Hepatocyte (in vitro differentiated cells): Measurements from ENCODE around the gene MACROH2A1. TPM values are rescaled to one million over a fixed set of nuclear protein-coding genes. Genes with fewer than 3 reads are reported as not detected.

ENCODE experiments used
- DNase-seq: peaks from one replicate; pipeline ENCODE4 v3.0.0-alpha.2; 2016; ENCODE audit warnings: low spot score
- H2AFZ ChIP-seq: fragments of 200-600 bp; sonication (generic); 2 replicates; pipeline ENCODE4 v1.6.0; 2016; ENCODE audit warnings: antibody characterized with exemption, mild to moderate bottlenecking
- H3K27ac ChIP-seq: fragments of 200-600 bp; sonication (generic); 2 replicates; pipeline ENCODE4 v1.5.1; 2016; ENCODE audit warnings: mild to moderate bottlenecking
- H3K27me3 ChIP-seq: fragments of 200-600 bp; sonication (generic); 2 replicates; pipeline ENCODE4 v1.6.1; 2016
- H3K36me3 ChIP-seq: fragments of 200-600 bp; sonication (generic); replicated peaks from 2 replicates; pipeline ENCODE4 v1.5.1; 2016; ENCODE audit warnings: low read depth; ENCODE audit not compliant: insufficient read depth
- H3K4me1 ChIP-seq: fragments of 200-600 bp; sonication (generic); 2 replicates; pipeline ENCODE4 v1.5.1; 2016; ENCODE audit warnings: mild to moderate bottlenecking, moderate library complexity; ENCODE audit not compliant: insufficient read depth
- H3K4me2 ChIP-seq: fragments of 200-600 bp; sonication (generic); 2 replicates; pipeline ENCODE4 v1.6.0; 2016
- H3K4me3 ChIP-seq: fragments of 200-600 bp; sonication (generic); 2 replicates; pipeline ENCODE4 v1.5.1; 2016; ENCODE audit warnings: mild to moderate bottlenecking
- H3K79me2 ChIP-seq: fragments of 200-600 bp; sonication (generic); 2 replicates; pipeline ENCODE4 v1.6.0; 2017; ENCODE audit warnings: mild to moderate bottlenecking
- H3K9me2 ChIP-seq: fragments of 200-600 bp; sonication (generic); replicated peaks from 2 replicates; pipeline ENCODE4 v1.6.0; 2017; ENCODE audit warnings: mild to moderate bottlenecking; ENCODE audit not compliant: insufficient read depth
- H3K9me3 ChIP-seq: fragments of 200-600 bp; sonication (generic); 2 replicates; pipeline ENCODE4 v1.5.1; 2016; ENCODE audit warnings: low read depth, mild to moderate bottlenecking
- H4K20me1 ChIP-seq: fragments of 200-600 bp; sonication (generic); 2 replicates; pipeline ENCODE4 v1.6.0; 2016; ENCODE audit warnings: mild to moderate bottlenecking; ENCODE audit not compliant: insufficient read depth, poor library complexity, severe bottlenecking
- CTCF ChIP-seq: fragments of 200-600 bp; sonication (generic); IDR thresholded peaks from 2 replicates; pipeline ENCODE4 v1.5.1; 2016; ENCODE audit warnings: antibody characterized with exemption, mild to moderate bottlenecking; ENCODE audit not compliant: poor library complexity
- EZH2 ChIP-seq: fragments of 200-600 bp; sonication (generic); IDR thresholded peaks from 2 replicates; pipeline ENCODE4 v1.6.1; 2016; ENCODE audit warnings: antibody characterized with exemption, mild to moderate bottlenecking, borderline replicate concordance
- EZH2phosphoT487 ChIP-seq: fragments of 200-600 bp; sonication (generic); IDR thresholded peaks from one replicate; pipeline ENCODE4 v1.6.1; 2018; ENCODE audit warnings: antibody characterized with exemption, mild to moderate bottlenecking, low read depth, moderate library complexity; ENCODE audit not compliant: unreplicated experiment, severe bottlenecking
- WGBS: methylation state at CpG from one replicate; pipeline ENCODE4 v1.1.6; 2016; ENCODE audit warnings: low lambda C conversion rate; ENCODE audit errors: missing lambda C conversion rate; 5-methylcytosine and 5-hydroxymethylcytosine counted together
- polyA plus RNA-seq: library from polyadenylated mRNA; unstranded; fragments of >200 nt; fragmentation: Nextera tagmentation; extraction: Ambion mirVana; gene quantifications from 2 replicates; pipeline ENCODE4 v1.2.1, GENCODE V29; 2016
- total RNA-seq: library from RNA; depleted of rRNA; stranded (reverse); fragments of >200 nt; gene quantifications from 2 replicates; pipeline ENCODE4 v1.2.3, GENCODE V29; 2014

MACROH2A1 gene
- total and polyA plus RNA-seq, 2 experiments from 2014 or later, result 198 to 304 TPM

GRCh38 chr5:135295852-135296251, 103.2 kb downstream of the MACROH2A1 start:
- TF ChIP-seq CTCF (no peak), EZH2phosphoT487 (no peak), EZH2 (no peak)
- Histone ChIP-seq H3K36me3 (no peaks in the 10 kb centered on the region), H2AFZ (no peak overlapping the region), H3K4me1 (no peaks in the 10 kb centered on the region), H4K20me1 (no peaks in the 10 kb centered on the region), H3K9me2 (no peaks in the 10 kb centered on the region), H3K27ac (no peak overlapping the region), H3K4me2 (no peak overlapping the region), H3K79me2 (no peaks in the 10 kb centered on the region), H3K4me3 (no peak overlapping the region), H3K9me3 (no peaks in the 10 kb centered on the region), H3K27me3 (no peaks in the 10 kb centered on the region)
- DNase-seq, result no peak
- 90% methylated on average over 2 of the region's 2 CpGs for WGBS

DNA sequence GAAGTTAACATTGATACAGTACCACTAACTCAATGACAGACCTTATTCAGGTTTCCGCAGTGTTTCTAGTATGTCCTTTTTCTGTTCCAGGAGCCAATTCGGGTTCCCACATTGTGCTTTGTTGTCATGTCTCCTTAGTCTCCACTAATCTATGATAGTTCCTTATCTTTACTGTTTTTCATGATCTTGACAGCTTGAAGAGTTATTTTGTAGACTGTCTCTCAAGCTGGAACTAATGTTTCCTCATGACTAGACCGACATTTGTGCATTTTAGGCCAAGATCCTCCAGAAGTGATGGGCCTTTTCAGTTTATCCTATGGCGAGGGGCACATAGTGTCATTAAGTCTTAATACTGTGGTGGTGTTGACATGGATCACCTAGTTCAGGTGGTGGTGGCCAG, 104.2 kb downstream of the MACROH2A1 start:
- H3K9me3 ChIP-seq, result no peaks in the 10 kb centered on the region
- no peaks in the 10 kb centered on the region for H3K4me1 ChIP-seq
- H3K36me3 ChIP-seq, result no peaks in the 10 kb centered on the region
- H3K27me3 ChIP-seq, result no peaks in the 10 kb centered on the region
- DNase-seq, result no peak
- no peak overlapping the region for H2AFZ ChIP-seq
- no peak overlapping the region for H3K27ac ChIP-seq
- H3K9me2 ChIP-seq, result no peaks in the 10 kb centered on the region
- no peak overlapping the region for H3K4me2 ChIP-seq
- no peak overlapping the region for H3K4me3 ChIP-seq
- no peaks in the 10 kb centered on the region for H4K20me1 ChIP-seq
- WGBS, result 82% methylated on average over 4 of the region's 4 CpGs
- no peak for TF ChIP-seq EZH2phosphoT487
- TF ChIP-seq CTCF, result no peak
- no peak for TF ChIP-seq EZH2
- no peaks in the 10 kb centered on the region for H3K79me2 ChIP-seq

DNA sequence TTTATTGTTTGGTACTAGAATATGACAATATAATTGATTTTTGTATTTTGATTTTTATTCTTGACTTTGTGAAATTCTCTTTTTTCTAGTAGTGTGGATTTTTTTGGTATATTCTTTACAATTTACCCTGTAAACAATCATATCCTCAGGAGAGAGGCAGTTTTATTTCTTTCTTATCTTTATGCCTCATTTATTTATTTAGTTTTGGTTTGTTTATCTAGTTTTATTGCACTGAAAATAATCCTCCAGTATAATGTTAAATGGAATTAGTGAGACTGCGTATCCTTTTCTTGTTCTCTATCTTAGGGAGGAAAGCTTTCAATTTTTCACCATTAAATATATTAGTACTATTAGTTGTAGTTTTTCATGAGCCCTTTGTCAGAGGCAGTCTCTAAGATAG, 109.4 kb downstream of the MACROH2A1 start:
- no peak overlapping the region for H3K4me3 ChIP-seq
- peaks cover 4% of the 10 kb centered on the region for H3K9me3 ChIP-seq
- DNase-seq, result no peak
- H3K4me1 ChIP-seq, result no peaks in the 10 kb centered on the region
- H3K27me3 ChIP-seq, result no peaks in the 10 kb centered on the region
- H3K36me3 ChIP-seq, result no peaks in the 10 kb centered on the region
- no peaks in the 10 kb centered on the region for H3K9me2 ChIP-seq
- H3K27ac ChIP-seq, result no peak overlapping the region
- TF ChIP-seq CTCF, result no peak
- no peak for TF ChIP-seq EZH2
- TF ChIP-seq EZH2phosphoT487, result no peak
- H4K20me1 ChIP-seq, result no peaks in the 10 kb centered on the region
- no peaks in the 10 kb centered on the region for H3K79me2 ChIP-seq
- 27% methylated on average over 1 of the region's 1 CpG for WGBS
- no peak overlapping the region for H3K4me2 ChIP-seq
- H2AFZ ChIP-seq, result no peak overlapping the region

- H3K79me2 ChIP-seq, result no peaks in the 10 kb centered on the region
These were observed 111.5 kb downstream of the MACROH2A1 start for GRCh38 chr5:135287551-135287950.

More at GRCh38 chr5:135287551-135287950, 111.5 kb downstream of the MACROH2A1 start:
- no peaks in the 10 kb centered on the region for H3K9me2 ChIP-seq
- H3K36me3 ChIP-seq, result no peaks in the 10 kb centered on the region
- H4K20me1 ChIP-seq, result no peaks in the 10 kb centered on the region
- no peak overlapping the region for H2AFZ ChIP-seq
- no peaks in the 10 kb centered on the region for H3K4me1 ChIP-seq
- H3K4me2 ChIP-seq, result no peak overlapping the region
- H3K27me3 ChIP-seq, result no peaks in the 10 kb centered on the region
- no peak for DNase-seq
- H3K4me3 ChIP-seq, result no peak overlapping the region
- 96% methylated on average over 2 of the region's 2 CpGs for WGBS
- H3K9me3 ChIP-seq, result peaks cover 4% of the 10 kb centered on the region
- TF ChIP-seq EZH2 (no peak), CTCF (no peak), EZH2phosphoT487 (no peak)
- H3K27ac ChIP-seq, result no peak overlapping the region
